GM18870 (cell line): ENCODE results near the gene DNALI1.
"Not testable (repeated sequence)": the region's sequence is repeated elsewhere in the genome, so short reads cannot be mapped to it uniquely, and the experiment has no call there.

Experiments
- ATAC-seq: cut with Tn5 transposase; IDR thresholded peaks from one replicate; pipeline ENCODE4 v1.9.1; 2021; ENCODE audit warnings: moderate library complexity; ENCODE audit not compliant: unreplicated experiment

DNALI1 gene

GRCh38 chr1:37553927-37554808 lies 2.6 kb upstream of the DNALI1 start, which contains the start of gene SNIP1:
Gene SNIP1 (minus strand): TSS chr1:37554293. CDS start chr1:37554229, 64 bp downstream.
- ATAC-seq: peak; percentile 79

- no peak for ATAC-seq
These were observed 662 bp downstream of the DNALI1 start for GRCh38 chr1:37557402-37557801.

- ATAC-seq: no peak
These were observed 1.7 kb downstream of the DNALI1 start for GRCh38 chr1:37558411-37558810.

GRCh38 chr1:37559080-37559479 lies 2.3 kb downstream of the DNALI1 start:
- ATAC-seq: no peak

- ATAC-seq: not testable (repeated sequence)
These were observed 3.2 kb downstream of the DNALI1 start for GRCh38 chr1:37559957-37560379.

- no peak for ATAC-seq
These were observed 3.8 kb downstream of the DNALI1 start for GRCh38 chr1:37560401-37561132.

- ATAC-seq: no peak
These were observed 4.7 kb downstream of the DNALI1 start for GRCh38 chr1:37561133-37562132.

GRCh38 chr1:37562984-37563383 lies 6.2 kb downstream of the DNALI1 start:
- no peak for ATAC-seq

- no peak for ATAC-seq
These were observed 8.2 kb downstream of the DNALI1 start for GRCh38 chr1:37564892-37565291.

GRCh38 chr1:37567023-37567422 lies 10.3 kb downstream of the DNALI1 start:
- ATAC-seq: no peak

- ATAC-seq: no peak
These were observed 14.0 kb downstream of the DNALI1 start for GRCh38 chr1:37570528-37571334.

GRCh38 chr1:37574834-37575480 lies 18.2 kb downstream of the DNALI1 start:
- ATAC-seq: no peak

- no peak for ATAC-seq
These were observed 19.0 kb downstream of the DNALI1 start for GRCh38 chr1:37575692-37576091.

- not testable (repeated sequence) for ATAC-seq
These were observed 27.8 kb downstream of the DNALI1 start for GRCh38 chr1:37584544-37584943.

GRCh38 chr1:37588939-37589338 lies 32.2 kb downstream of the DNALI1 start:
- ATAC-seq: no peak

GRCh38 chr1:37593726-37594125 lies 37.0 kb downstream of the DNALI1 start:
- ATAC-seq: no peak

GRCh38 chr1:37595440-37596181 lies 38.9 kb downstream of the DNALI1 start, which contains the start of gene GNL2:
Gene GNL2 (minus strand): TSS chr1:37595937. CDS start chr1:37595822, 115 bp downstream.
- ATAC-seq: peak; percentile 89

- ATAC-seq: no peak
These were observed 39.5 kb downstream of the DNALI1 start for GRCh38 chr1:37596182-37596667.
